MCF 10A (cell line): ENCODE data around the gene CALN1. TPM values are rescaled to one million over a fixed set of nuclear protein-coding genes. Genes with fewer than 3 reads are reported as not detected.

Source experiments
- BruUV-seq: library from RNA; stranded (reverse); fragments of 400-500 nt; replicated peaks from 2 replicates; lab custom pipeline; 2021; lab: Mats Ljungman, UMichigan
- CTCF ChIA-PET: fragments of 300-600 bp; sonication (Branson Sonifier 250); formaldehyde crosslinking; extraction: SDS; loops from one replicate; lab custom pipeline; 2021; ENCODE audit warnings: antibody characterized with exemption, inconsistent platforms; lab: Yijun Ruan, JAX
- POLR2A ChIA-PET: fragments of 300-600, 350-650 bp; sonication (Branson Sonifier 250); formaldehyde crosslinking; extraction: SDS; loops from one replicate; lab custom pipeline; 2020; ENCODE audit warnings: antibody characterized with exemption, inconsistent platforms; lab: Yijun Ruan, JAX
- DNase-seq: peaks from one replicate; pipeline ENCODE4 v3.0.0-alpha.2; 2018; ENCODE audit not compliant: unreplicated experiment
- H3K27ac Mint-ChIP-seq: one replicate; pipeline ENCODE4 v1.8.0; 2022; ENCODE audit warnings: mild to moderate bottlenecking, low read depth, mixed read lengths; ENCODE audit not compliant: unreplicated experiment
- H3K27me3 Mint-ChIP-seq: one replicate; pipeline ENCODE4 v1.8.0; 2022; ENCODE audit warnings: mixed read lengths; ENCODE audit not compliant: insufficient read depth, unreplicated experiment
- H3K36me3 Mint-ChIP-seq: one replicate; pipeline ENCODE4 v1.8.0; 2022; ENCODE audit warnings: mild to moderate bottlenecking, moderate library complexity, mixed read lengths; ENCODE audit not compliant: insufficient read depth, unreplicated experiment
- H3K4me1 Mint-ChIP-seq: one replicate; pipeline ENCODE4 v1.8.0; 2022; ENCODE audit warnings: mixed read lengths; ENCODE audit not compliant: insufficient read depth, unreplicated experiment
- H3K4me3 Mint-ChIP-seq: one replicate; pipeline ENCODE4 v1.8.0; 2022; ENCODE audit warnings: mild to moderate bottlenecking, moderate library complexity, mixed read lengths; ENCODE audit not compliant: unreplicated experiment
- H3K9me3 Mint-ChIP-seq: one replicate; pipeline ENCODE4 v1.8.0; 2022; ENCODE audit warnings: mixed read lengths; ENCODE audit not compliant: unreplicated experiment
- intact Hi-C: fragments of 100-400 bp; cut with micrococcal nuclease; formaldehyde crosslinking; loops from 2 replicates; pipeline ENCODE4 v1.14.1; 2022
- total RNA-seq: library from RNA; stranded (reverse); gene quantifications from 2 replicates; pipeline ENCODE4 v1.2.3, GENCODE V29; 2022
- TF ChIP-seq, protein P1 (sequence below): fragments of 200-600 bp; IDR thresholded peaks from one replicate; pipeline ENCODE4 v1.8.0; 2022; ENCODE audit warnings: antibody characterized with exemption, mild to moderate bottlenecking; ENCODE audit not compliant: unreplicated experiment

Gene CALN1
- total RNA-seq, 1 experiment from 2014 or later, result not detected

GRCh38 chr7:72235351-72235750 is 176.8 kb downstream of the CALN1 start:
- POLR2A ChIA-PET, result no interaction called here
- TF ChIP-seq, protein P1, sequence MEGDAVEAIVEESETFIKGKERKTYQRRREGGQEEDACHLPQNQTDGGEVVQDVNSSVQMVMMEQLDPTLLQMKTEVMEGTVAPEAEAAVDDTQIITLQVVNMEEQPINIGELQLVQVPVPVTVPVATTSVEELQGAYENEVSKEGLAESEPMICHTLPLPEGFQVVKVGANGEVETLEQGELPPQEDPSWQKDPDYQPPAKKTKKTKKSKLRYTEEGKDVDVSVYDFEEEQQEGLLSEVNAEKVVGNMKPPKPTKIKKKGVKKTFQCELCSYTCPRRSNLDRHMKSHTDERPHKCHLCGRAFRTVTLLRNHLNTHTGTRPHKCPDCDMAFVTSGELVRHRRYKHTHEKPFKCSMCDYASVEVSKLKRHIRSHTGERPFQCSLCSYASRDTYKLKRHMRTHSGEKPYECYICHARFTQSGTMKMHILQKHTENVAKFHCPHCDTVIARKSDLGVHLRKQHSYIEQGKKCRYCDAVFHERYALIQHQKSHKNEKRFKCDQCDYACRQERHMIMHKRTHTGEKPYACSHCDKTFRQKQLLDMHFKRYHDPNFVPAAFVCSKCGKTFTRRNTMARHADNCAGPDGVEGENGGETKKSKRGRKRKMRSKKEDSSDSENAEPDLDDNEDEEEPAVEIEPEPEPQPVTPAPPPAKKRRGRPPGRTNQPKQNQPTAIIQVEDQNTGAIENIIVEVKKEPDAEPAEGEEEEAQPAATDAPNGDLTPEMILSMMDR, result no peak
- Mint-ChIP-seq H3K27me3 (no peaks in the 10 kb centered on the region), H3K9me3 (no peaks in the 10 kb centered on the region), H3K4me1 (no peaks in the 10 kb centered on the region), H3K36me3 (no peaks in the 10 kb centered on the region), H3K4me3 (no peak overlapping the region), H3K27ac (no peak overlapping the region)
- DNase-seq, result no peak
- intact Hi-C loops, result no loop called here
- CTCF ChIA-PET, result no interaction called here
- no TSS peak for BruUV-seq

- CTCF ChIA-PET, result interaction anchor here (0.7 kb wide), 1 partner anchor 176 kb away, joined by 5 read pairs; no protein-coding TSS in a partner anchor
- no peaks in the 10 kb centered on the region for H3K27me3 Mint-ChIP-seq
- BruUV-seq, result no TSS peak
Measured at GRCh38 chr7:72234086-72234485, 178.1 kb downstream of the CALN1 start.

GRCh38 chr7:72230281-72230680 is 181.9 kb downstream of the CALN1 start:
- ChIA-PET CTCF (interaction anchor here (0.7 kb wide), 1 partner anchor 8 kb away, joined by 3 read pairs; no protein-coding TSS in a partner anchor), POLR2A (no interaction called here)
- Mint-ChIP-seq H3K27me3 (no peaks in the 10 kb centered on the region), H3K36me3 (no peaks in the 10 kb centered on the region), H3K4me3 (no peak overlapping the region), H3K27ac (no peak overlapping the region), H3K9me3 (no peaks in the 10 kb centered on the region), H3K4me1 (no peaks in the 10 kb centered on the region)
- BruUV-seq, result no TSS peak
- TF ChIP-seq, protein P1, result no peak
- intact Hi-C loops, result no loop called here
- DNase-seq, result no peak

More at GRCh38 chr7:72234086-72234485, 178.1 kb downstream of the CALN1 start:
- Mint-ChIP-seq H3K9me3 (no peaks in the 10 kb centered on the region), H3K4me1 (no peaks in the 10 kb centered on the region), H3K27ac (no peak overlapping the region), H3K36me3 (no peaks in the 10 kb centered on the region), H3K4me3 (no peak overlapping the region)
- POLR2A ChIA-PET, result interaction anchor here (0.8 kb wide), 1 partner anchor 9 kb away, joined by 3 read pairs; no protein-coding TSS in a partner anchor
- no peak for DNase-seq
- TF ChIP-seq, protein P1, result no peak
- intact Hi-C loops, result no loop called here

- H3K27ac Mint-ChIP-seq, result no peak overlapping the region
- intact Hi-C loops, result no loop called here
- BruUV-seq, result no TSS peak
- ChIA-PET CTCF (no interaction called here), POLR2A (interaction anchor here (1.6 kb wide), 1 partner anchor 16 kb away, joined by 9 read pairs; no protein-coding TSS in a partner anchor)
- no peak for DNase-seq
- no peaks in the 10 kb centered on the region for H3K27me3 Mint-ChIP-seq
- H3K9me3 Mint-ChIP-seq, result no peaks in the 10 kb centered on the region
- no peak overlapping the region for H3K4me3 Mint-ChIP-seq
- H3K4me1 Mint-ChIP-seq, result no peaks in the 10 kb centered on the region
- no peaks in the 10 kb centered on the region for H3K36me3 Mint-ChIP-seq
- TF ChIP-seq, protein P1, result no peak
Measured at GRCh38 chr7:72223351-72223750, 188.8 kb downstream of the CALN1 start.
